Measurements from ENCODE around the gene SUSD6.
A peak's percentile ranks its signal among the peaks of the same experiment; 100 is the strongest.
"Not testable (repeated sequence)": the region's sequence is repeated elsewhere in the genome, so short reads cannot be mapped to it uniquely, and the experiment has no call there.

SUSD6 gene

GRCh38 chr14:69625299-69626131 is 14.1 kb downstream of the SUSD6 start:
- peak; percentile 62 for DNase-seq

- no peak for DNase-seq
Observed at GRCh38 chr14:69626132-69626500, 14.7 kb downstream of the SUSD6 start.

- DNase-seq, result no peak
Observed at GRCh38 chr14:69629225-69630127, 18.1 kb downstream of the SUSD6 start.

GRCh38 chr14:69630360-69630759 is 19.0 kb downstream of the SUSD6 start:
- DNase-seq, result no peak

GRCh38 chr14:69631509-69631908 is 20.1 kb downstream of the SUSD6 start:
- DNase-seq, result no peak

- no peak for DNase-seq
Observed at GRCh38 chr14:69632164-69632563, 20.8 kb downstream of the SUSD6 start.

GRCh38 chr14:69632593-69633151 is 21.3 kb downstream of the SUSD6 start:
- no peak for DNase-seq

- no peak for DNase-seq
Observed at GRCh38 chr14:69633238-69633637, 21.8 kb downstream of the SUSD6 start.

GRCh38 chr14:69635981-69636639 is 24.7 kb downstream of the SUSD6 start:
- peak; percentile 40 for DNase-seq

GRCh38 chr14:69636718-69637480 is 25.5 kb downstream of the SUSD6 start:
- DNase-seq, result no peak

- DNase-seq, result no peak
Observed at GRCh38 chr14:69637503-69638031, 26.2 kb downstream of the SUSD6 start.

GRCh38 chr14:69640931-69641330 is 29.5 kb downstream of the SUSD6 start:
- no peak for DNase-seq

GRCh38 chr14:69642212-69642793 is 30.9 kb downstream of the SUSD6 start:
- peak; percentile 26 for DNase-seq

GRCh38 chr14:69643430-69644200 is 32.2 kb downstream of the SUSD6 start:
- peak; percentile 65 for DNase-seq

GRCh38 chr14:69644814-69645213 is 33.4 kb downstream of the SUSD6 start:
- no peak for DNase-seq

GRCh38 chr14:69647213-69647612 is 35.8 kb downstream of the SUSD6 start:
- no peak for DNase-seq

- DNase-seq, result not testable (repeated sequence)
Observed at GRCh38 chr14:69647642-69648041, 36.2 kb downstream of the SUSD6 start.

- DNase-seq, result no peak
Observed at GRCh38 chr14:69648480-69649451, 37.4 kb downstream of the SUSD6 start.

- no peak for DNase-seq
Observed at GRCh38 chr14:69650948-69651369, 39.6 kb downstream of the SUSD6 start.

All from stimulated activated CD4-positive, alpha-beta T cell treated with anti-CD3 and anti-CD28 coated beads, Interleukin-12 subunit alpha, Interleukin-12 subunit beta, amount 100 ng/mL, for 4 hours (primary cell).